Right lobe of liver (tissue), 4 donors: ENCODE measurements around the gene GTPBP3.
"Not testable (repeated sequence)": the region's sequence is repeated elsewhere in the genome, so short reads cannot be mapped to it uniquely, and the experiment has no call there.

ENCODE experiments used
- POLR2A ChIP-seq: fragments of 450-650 bp; IDR thresholded peaks from one replicate; pipeline ENCODE4 v1.6.1; 2017; ENCODE audit warnings: antibody characterized with exemption, mild to moderate bottlenecking
- TF ChIP-seq, protein P1 (sequence below), 4 donors: fragments of 200-600 bp in 3 of 4; fragments of 450-650 bp in 1 of 4; IDR thresholded peaks; one replicate each; pipeline versions ENCODE4 v1.5.1 to v1.8.0; 2016 to 2022; ENCODE audit warnings: antibody characterized with exemption in 4 of 4, mild to moderate bottlenecking in 2 of 4
- donor health status: DM: no; HTN: no; CAD: no.
- donor health status: DM: no; HTN: no; CAD: no.
- donor health status: DM: no; HTN: yes; CAD: no.

DNA sequence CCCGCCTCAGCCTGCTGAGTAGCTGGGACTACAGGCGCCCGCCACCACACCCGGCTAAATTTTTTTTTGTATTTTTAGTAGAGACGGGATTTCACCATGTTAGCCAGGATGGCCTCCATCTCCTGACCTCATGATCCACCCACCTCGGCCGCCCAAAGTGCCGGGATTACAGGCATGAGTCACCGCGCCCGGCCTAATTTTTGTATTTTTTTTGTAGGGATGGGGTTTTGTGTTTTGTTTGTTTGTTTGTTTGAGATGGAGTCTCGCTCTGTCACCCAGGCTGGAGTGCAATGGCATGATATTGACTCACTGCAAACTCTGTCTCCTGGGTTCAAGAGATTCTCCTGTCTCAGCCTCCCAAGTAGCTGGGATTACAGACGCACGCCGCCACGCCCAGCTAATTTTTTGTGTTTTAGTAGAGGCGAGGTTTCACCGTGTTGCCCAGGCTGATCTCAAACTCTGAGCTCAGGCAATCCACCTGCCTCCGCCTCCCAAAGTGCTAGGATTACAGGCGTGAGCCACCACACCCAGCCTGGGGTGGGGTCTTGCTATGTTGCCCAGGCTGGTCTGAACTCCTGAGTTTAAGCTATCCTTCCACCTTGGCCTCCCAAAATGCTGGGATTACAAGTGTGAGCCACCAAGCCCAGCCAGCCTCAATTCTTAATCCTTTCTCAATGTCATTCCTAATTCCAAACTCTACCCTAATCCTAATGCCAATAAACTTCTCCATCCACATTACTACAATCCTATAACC, 26.7 kb downstream of the GTPBP3 start:
- TF ChIP-seq, protein P1, sequence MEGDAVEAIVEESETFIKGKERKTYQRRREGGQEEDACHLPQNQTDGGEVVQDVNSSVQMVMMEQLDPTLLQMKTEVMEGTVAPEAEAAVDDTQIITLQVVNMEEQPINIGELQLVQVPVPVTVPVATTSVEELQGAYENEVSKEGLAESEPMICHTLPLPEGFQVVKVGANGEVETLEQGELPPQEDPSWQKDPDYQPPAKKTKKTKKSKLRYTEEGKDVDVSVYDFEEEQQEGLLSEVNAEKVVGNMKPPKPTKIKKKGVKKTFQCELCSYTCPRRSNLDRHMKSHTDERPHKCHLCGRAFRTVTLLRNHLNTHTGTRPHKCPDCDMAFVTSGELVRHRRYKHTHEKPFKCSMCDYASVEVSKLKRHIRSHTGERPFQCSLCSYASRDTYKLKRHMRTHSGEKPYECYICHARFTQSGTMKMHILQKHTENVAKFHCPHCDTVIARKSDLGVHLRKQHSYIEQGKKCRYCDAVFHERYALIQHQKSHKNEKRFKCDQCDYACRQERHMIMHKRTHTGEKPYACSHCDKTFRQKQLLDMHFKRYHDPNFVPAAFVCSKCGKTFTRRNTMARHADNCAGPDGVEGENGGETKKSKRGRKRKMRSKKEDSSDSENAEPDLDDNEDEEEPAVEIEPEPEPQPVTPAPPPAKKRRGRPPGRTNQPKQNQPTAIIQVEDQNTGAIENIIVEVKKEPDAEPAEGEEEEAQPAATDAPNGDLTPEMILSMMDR (IDR thresholded peaks at IDR 0.05) = not testable (repeated sequence)
- not testable (repeated sequence) for TF ChIP-seq POLR2A
